IMR-90 (cell line): ENCODE results near the gene NOSTRIN. TPM values are rescaled to one million over a fixed set of nuclear protein-coding genes. Genes with fewer than 3 reads are reported as not detected.

ENCODE experiments used
- ATAC-seq: fragments of 200-7000 bp; cut with Tn5 transposase; 2 replicates; pipeline ENCODE4 v1.9.1; 2020; ENCODE audit warnings: low read depth, mild to moderate bottlenecking, moderate library complexity
- BruUV-seq: library from RNA; stranded (reverse); fragments of 400-500 nt; replicated peaks from 2 replicates; lab custom pipeline; 2021; lab: Mats Ljungman, UMichigan
- CTCF ChIA-PET: fragments of 300-600 bp; formaldehyde crosslinking; extraction: SDS; loops from one replicate; lab custom pipeline; 2021; ENCODE audit warnings: antibody characterized with exemption; lab: Yijun Ruan, JAX
- POLR2A ChIA-PET: fragments of 300-600 bp; sonication (Branson Sonifier 250); formaldehyde crosslinking; loops from one replicate; lab custom pipeline; 2022; ENCODE audit warnings: antibody characterized with exemption; ENCODE audit not compliant: unreplicated experiment; lab: Charles Lee
- DNase-seq: peaks from one replicate; pipeline ENCODE4 v3.0.0; 2013
- H2AFZ ChIP-seq: replicated peaks from 2 replicates; pipeline ENCODE3; 2013; ENCODE audit warnings: low read length, mild to moderate bottlenecking; ENCODE audit not compliant: poor library complexity
- H2AK5ac ChIP-seq: 2 replicates; pipeline ENCODE4 v1.6.1; 2013; ENCODE audit warnings: low read depth, low read length, inconsistent platforms
- H2AK9ac ChIP-seq: replicated peaks from 2 replicates; pipeline ENCODE3; 2013; ENCODE audit warnings: mild to moderate bottlenecking, low read depth, low read length, moderate library complexity; ENCODE audit not compliant: poor library complexity
- H2BK120ac ChIP-seq: 2 replicates; pipeline ENCODE4 v1.6.1; 2013; ENCODE audit warnings: low read depth, low read length, inconsistent platforms
- H2BK15ac ChIP-seq: 3 replicates; pipeline ENCODE4 v1.6.1; 2013; ENCODE audit warnings: low read depth, low read length, inconsistent platforms
- H2BK20ac ChIP-seq: 2 replicates; pipeline ENCODE4 v1.6.1; 2013; ENCODE audit warnings: low read depth, mild to moderate bottlenecking, inconsistent platforms, low read length, moderate library complexity
- H2BK5ac ChIP-seq: 2 replicates; pipeline ENCODE4 v1.6.1; 2013; ENCODE audit warnings: mild to moderate bottlenecking, low read depth, low read length, inconsistent platforms; ENCODE audit not compliant: poor library complexity, severe bottlenecking
- H3K14ac ChIP-seq: replicated peaks from 2 replicates; pipeline ENCODE4 v1.6.1; 2013; ENCODE audit warnings: low read depth, low read length, inconsistent platforms
- H3K18ac ChIP-seq: 2 replicates; pipeline ENCODE4 v1.6.1; 2013; ENCODE audit warnings: low read depth, low read length, control low read depth
- H3K23ac ChIP-seq: 2 replicates; pipeline ENCODE4 v1.6.1; 2013; ENCODE audit warnings: low read depth, low read length, inconsistent platforms
- H3K27ac ChIP-seq: 2 replicates; pipeline ENCODE4 v1.5.1; 2013; ENCODE audit warnings: mild to moderate bottlenecking, control low read depth, low read length; ENCODE audit not compliant: insufficient read depth
- H3K27me3 ChIP-seq: 2 replicates; pipeline ENCODE4 v1.6.1; 2013; ENCODE audit warnings: low read length; ENCODE audit not compliant: control insufficient read depth, insufficient read depth
- H3K36me3 ChIP-seq: 2 replicates; pipeline ENCODE4 v1.6.1; 2013; ENCODE audit warnings: low read length, mixed read lengths; ENCODE audit not compliant: control insufficient read depth, insufficient read depth
- H3K4ac ChIP-seq: 2 replicates; pipeline ENCODE4 v1.6.1; 2013; ENCODE audit warnings: low read depth, low read length, inconsistent platforms
- H3K4me1 ChIP-seq: 2 replicates; pipeline ENCODE4 v1.6.1; 2013; ENCODE audit warnings: low read length, mixed read lengths; ENCODE audit not compliant: control insufficient read depth, insufficient read depth
- H3K4me2 ChIP-seq: 2 replicates; pipeline ENCODE4 v1.6.1; 2013; ENCODE audit warnings: low read depth, mild to moderate bottlenecking, control low read depth, low read length, moderate library complexity
- H3K4me3 ChIP-seq: 2 replicates; pipeline ENCODE4 v1.5.1; 2013; ENCODE audit warnings: low read depth, mild to moderate bottlenecking, control low read depth, low read length, moderate library complexity; ENCODE audit not compliant: insufficient read depth
- H3K56ac ChIP-seq: 2 replicates; pipeline ENCODE4 v1.6.1; 2013; ENCODE audit warnings: low read length, inconsistent platforms; ENCODE audit not compliant: insufficient read depth; ENCODE audit errors: extremely low read depth
- H3K79me1 ChIP-seq, 2 experiments: 2 replicates each; pipeline ENCODE4 v1.6.1; 2013; ENCODE audit warnings: low read length in 2 of 2, inconsistent platforms in 1 of 2, low read depth in 1 of 2
- H3K9ac ChIP-seq: 2 replicates; pipeline ENCODE4 v1.6.1; 2013; ENCODE audit warnings: low read depth, low read length, control low read depth
- H3K9me1 ChIP-seq: 2 replicates; pipeline ENCODE4 v1.6.1; 2013; ENCODE audit warnings: low read length, inconsistent platforms; ENCODE audit not compliant: insufficient read depth
- H3K9me3 ChIP-seq: 2 replicates; pipeline ENCODE4 v1.6.1; 2013; ENCODE audit warnings: low read length; ENCODE audit not compliant: control insufficient read depth, insufficient read depth
- H4K20me1 ChIP-seq: 2 replicates; pipeline ENCODE4 v1.6.1; 2013; ENCODE audit warnings: low read length, inconsistent platforms; ENCODE audit not compliant: insufficient read depth
- H4K5ac ChIP-seq: 2 replicates; pipeline ENCODE4 v1.6.1; 2013; ENCODE audit warnings: mild to moderate bottlenecking, low read depth, low read length, control low read depth
- H4K8ac ChIP-seq, 2 experiments: 2 replicates each; pipeline ENCODE4 v1.6.1; 2013; ENCODE audit warnings: low read depth in 2 of 2, low read length in 2 of 2, control low read depth in 1 of 2, inconsistent platforms in 1 of 2
- H4K91ac ChIP-seq: 2 replicates; pipeline ENCODE4 v1.6.1; 2013; ENCODE audit warnings: low read depth, low read length, inconsistent platforms; ENCODE audit not compliant: insufficient read depth
- MAZ ChIP-seq: IDR thresholded peaks from 2 replicates; pipeline ENCODE4 v1.6.1; 2012; ENCODE audit warnings: low read depth, mild to moderate bottlenecking, low read length, improper control_type of control experiment, moderate library complexity, borderline replicate concordance
- POLR2A ChIP-seq: IDR thresholded peaks from 2 replicates; pipeline ENCODE4 v1.6.1; 2012; ENCODE audit warnings: mild to moderate bottlenecking, low read depth, low read length
- RAD21 ChIP-seq: IDR thresholded peaks from 2 replicates; pipeline ENCODE4 v1.6.1; 2012; ENCODE audit warnings: low read length, improper control_type of control experiment
- RCOR1 ChIP-seq: IDR thresholded peaks from 2 replicates; pipeline ENCODE4 v1.6.1; 2012; ENCODE audit warnings: mild to moderate bottlenecking, low read length, improper control_type of control experiment; ENCODE audit not compliant: insufficient replicate concordance
- RFX5 ChIP-seq: IDR thresholded peaks from 2 replicates; pipeline ENCODE4 v1.8.0; 2012; ENCODE audit warnings: low read depth, mild to moderate bottlenecking, low read length, moderate library complexity
- SMC3 ChIP-seq: fragments of 150-350 bp; IDR thresholded peaks from 2 replicates; pipeline ENCODE4 v1.6.1; 2016; ENCODE audit warnings: low read depth, mild to moderate bottlenecking, antibody characterized with exemption, low read length, moderate library complexity
- WGBS, 2 experiments: methylation state at CpG; one replicate each; pipeline versions ENCODE4 v1.1.5 to v1.1.7; 2013; ENCODE audit warnings: missing lambda C conversion rate in 2 of 2; ENCODE audit not compliant: insufficient read length in 1 of 2; ENCODE audit errors: extremely low coverage in 2 of 2; 5-methylcytosine and 5-hydroxymethylcytosine counted together
- dilution Hi-C: fragments of 300-500 bp; cut with HindIII; formaldehyde crosslinking; loops from one replicate; pipeline ENCODE4 v1.14.3; 2018; ENCODE audit warnings: low sequenced_read_pairs; ENCODE audit not compliant: unreplicated experiment
- in situ Hi-C: fragments of 300-500 bp; cut with MboI; formaldehyde crosslinking; loops from 3 replicates; pipeline ENCODE4 v1.14.3; 2019; ENCODE audit warnings: low sequenced_read_pairs, inconsistent platforms, mixed read lengths
- intact Hi-C: fragments of 100-400 bp; cut with micrococcal nuclease; formaldehyde crosslinking; loops from 2 replicates; pipeline ENCODE4 v1.10.0; 2022
- polyA plus RNA-seq, 3 experiments: library from polyadenylated mRNA; depleted of rRNA; stranded (reverse); fragments of >200 nt; gene quantifications; 2 replicates each; pipeline ENCODE4 v1.2.3, GENCODE V29; 2012; ENCODE audit warnings: low replicate concordance in 1 of 3
- total RNA-seq: library from RNA; depleted of rRNA; stranded (reverse); fragments of >200 nt; gene quantifications from 2 replicates; pipeline ENCODE4 v1.2.3, GENCODE V29; 2012

Gene NOSTRIN
- total and polyA plus RNA-seq, 2 of the 4 experiments (the other 2 are of a cell fraction) = 0.15 to 0.18 TPM

DNA sequence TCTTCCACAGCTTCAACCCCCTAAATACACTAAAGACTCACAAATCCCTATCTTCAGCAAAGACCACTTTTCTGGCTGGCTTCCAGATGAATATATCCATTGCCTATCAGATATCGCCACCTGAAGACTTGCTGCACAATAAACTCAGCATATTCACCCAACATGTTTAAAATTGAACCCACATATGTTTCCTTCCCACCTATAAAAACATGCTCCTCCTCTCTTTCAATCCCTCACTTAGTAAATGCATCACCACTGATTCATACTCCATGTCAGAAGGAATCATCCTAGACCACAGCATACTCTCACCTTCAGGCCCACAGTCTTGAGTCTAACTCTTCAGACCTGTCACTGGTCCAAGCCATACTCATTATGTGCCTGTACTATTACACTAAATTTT, 82.5 kb downstream of the NOSTRIN start:
- in situ Hi-C loops (loop anchor here (25.0 kb wide), 1 partner anchor 748 kb away; no protein-coding TSS in a partner anchor), dilution Hi-C loops (no loop called here), intact Hi-C loops (no loop called here)
- Histone ChIP-seq H3K4me1 (no peaks in the 10 kb centered on the region), H3K27me3 (no peaks in the 10 kb centered on the region), H3K14ac (no peak overlapping the region), H3K36me3 (no peaks in the 10 kb centered on the region), H2BK120ac (no peak overlapping the region), H3K56ac (no peak overlapping the region), H3K9ac (no peak overlapping the region), H2AFZ (no peak overlapping the region), H2BK15ac (no peak overlapping the region), H4K91ac (no peak overlapping the region), H4K8ac (no peak overlapping the region), H2AK9ac (no peak overlapping the region), H4K20me1 (no peaks in the 10 kb centered on the region), H3K9me1 (no peaks in the 10 kb centered on the region), H2BK20ac (no peak overlapping the region), H2BK5ac (no peak overlapping the region), H3K18ac (no peak overlapping the region), H3K4me3 (no peak overlapping the region), H3K79me1 (peaks cover 9 to 16% of the 10 kb centered on the region in 2 experiments), H3K4ac (no peak overlapping the region), H2AK5ac (no peak overlapping the region), H4K5ac (no peak overlapping the region), H3K27ac (no peak overlapping the region), H3K9me3 (no peaks in the 10 kb centered on the region), H3K4me2 (no peak overlapping the region), H3K23ac (no peak overlapping the region)
- WGBS, 2 experiments = 100% methylated on average over 1 of the region's 1 CpG; no CpG with 5 or more reads in 1 of the 2 experiments
- ChIA-PET CTCF (no interaction called here), POLR2A (no interaction called here)
- no TSS peak for BruUV-seq
- peak; percentile 27; the same call in 1 of the 2 replicates for ATAC-seq
- peak; percentile 72 for DNase-seq
- TF ChIP-seq RFX5 (no peak), MAZ (no peak), POLR2A (no peak), RCOR1 (no peak), SMC3 (no peak), RAD21 (no peak)
